GM21528 (cell line): ENCODE results near the gene KLF4.
"Not testable (repeated sequence)": the region's sequence is repeated elsewhere in the genome, so short reads cannot be mapped to it uniquely, and the experiment has no call there.

Experiments
- ATAC-seq: cut with Tn5 transposase; IDR thresholded peaks from one replicate; pipeline ENCODE4 v1.9.1; 2021; ENCODE audit warnings: mild to moderate bottlenecking, moderate library complexity; ENCODE audit not compliant: unreplicated experiment, low FRiP score

Gene KLF4

GRCh38 chr9:107489687-107490605 is at the start of gene KLF4:
Gene KLF4 (minus strand): TSS chr9:107489769. CDS start chr9:107489172, 597 bp downstream.
- ATAC-seq = peak; percentile 82

- no peak for ATAC-seq
Measured at GRCh38 chr9:107536462-107536861, 46.9 kb upstream of the KLF4 start.

- no peak for ATAC-seq
Measured at GRCh38 chr9:107534510-107535078, 45.0 kb upstream of the KLF4 start.

DNA sequence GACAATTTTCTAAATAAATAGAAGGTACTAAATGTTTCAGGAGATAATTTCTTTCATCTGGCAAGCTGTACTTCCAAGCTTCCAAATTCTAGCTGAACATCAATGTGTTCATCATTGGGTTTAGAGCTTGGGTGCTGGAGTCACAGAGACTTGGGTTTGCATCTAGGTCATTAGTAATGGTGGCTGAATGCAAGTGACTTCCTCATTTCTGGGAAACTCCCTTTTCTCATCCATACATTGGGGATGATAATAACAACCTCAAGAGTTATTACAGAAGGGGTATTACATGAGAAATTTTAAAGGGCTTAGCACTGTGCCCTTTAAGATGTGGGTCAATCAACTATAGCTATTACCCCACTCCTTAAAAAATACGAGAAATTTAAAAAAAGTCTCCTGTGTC is 41.1 kb upstream of the KLF4 start:
- ATAC-seq = no peak

DNA sequence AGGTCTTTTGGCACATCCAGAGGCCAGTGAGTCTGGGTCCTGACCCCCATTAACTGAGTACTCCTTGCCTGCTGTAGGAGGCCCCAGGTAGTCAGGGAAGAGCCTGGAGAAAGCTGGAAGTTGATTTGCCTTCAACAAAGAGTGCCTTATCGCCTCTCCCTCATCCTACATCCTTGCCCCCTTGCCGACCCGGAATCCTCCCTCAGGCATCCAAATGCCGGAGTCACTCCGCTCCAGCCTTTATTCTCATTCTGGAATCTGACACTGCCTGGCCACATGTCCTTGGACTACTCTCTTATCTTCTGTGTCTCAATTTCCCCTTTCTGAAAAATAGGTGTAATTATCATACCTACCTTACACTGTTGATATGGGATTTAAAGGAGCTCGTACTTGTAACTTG is 39.1 kb upstream of the KLF4 start:
- ATAC-seq = no peak

DNA sequence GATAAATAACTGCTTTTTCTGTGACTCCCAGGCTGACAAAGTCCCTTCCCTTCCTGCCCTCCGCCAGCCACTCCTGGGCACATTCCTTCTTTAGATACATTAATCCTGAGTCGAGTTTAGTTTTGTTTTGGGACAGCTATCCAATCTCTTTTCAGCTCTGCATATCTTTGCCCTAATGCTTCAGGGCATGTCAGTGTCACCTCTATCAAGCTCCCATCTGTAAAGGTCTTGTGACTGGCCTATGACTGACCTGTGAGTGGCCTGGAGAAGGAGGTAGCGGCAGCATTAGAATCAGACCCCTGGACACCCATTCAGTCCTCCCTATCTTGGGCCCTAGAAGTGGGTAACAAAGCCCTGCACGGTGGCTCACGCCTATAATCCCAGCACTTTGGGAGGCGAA is 34.0 kb upstream of the KLF4 start:
- ATAC-seq = no peak

- no peak for ATAC-seq
Measured at GRCh38 chr9:107520186-107520585, 30.6 kb upstream of the KLF4 start.

- ATAC-seq = no peak
Measured at GRCh38 chr9:107518037-107518807, 28.7 kb upstream of the KLF4 start.

- ATAC-seq = no peak
Measured at GRCh38 chr9:107513464-107514100, 24.0 kb upstream of the KLF4 start.

DNA sequence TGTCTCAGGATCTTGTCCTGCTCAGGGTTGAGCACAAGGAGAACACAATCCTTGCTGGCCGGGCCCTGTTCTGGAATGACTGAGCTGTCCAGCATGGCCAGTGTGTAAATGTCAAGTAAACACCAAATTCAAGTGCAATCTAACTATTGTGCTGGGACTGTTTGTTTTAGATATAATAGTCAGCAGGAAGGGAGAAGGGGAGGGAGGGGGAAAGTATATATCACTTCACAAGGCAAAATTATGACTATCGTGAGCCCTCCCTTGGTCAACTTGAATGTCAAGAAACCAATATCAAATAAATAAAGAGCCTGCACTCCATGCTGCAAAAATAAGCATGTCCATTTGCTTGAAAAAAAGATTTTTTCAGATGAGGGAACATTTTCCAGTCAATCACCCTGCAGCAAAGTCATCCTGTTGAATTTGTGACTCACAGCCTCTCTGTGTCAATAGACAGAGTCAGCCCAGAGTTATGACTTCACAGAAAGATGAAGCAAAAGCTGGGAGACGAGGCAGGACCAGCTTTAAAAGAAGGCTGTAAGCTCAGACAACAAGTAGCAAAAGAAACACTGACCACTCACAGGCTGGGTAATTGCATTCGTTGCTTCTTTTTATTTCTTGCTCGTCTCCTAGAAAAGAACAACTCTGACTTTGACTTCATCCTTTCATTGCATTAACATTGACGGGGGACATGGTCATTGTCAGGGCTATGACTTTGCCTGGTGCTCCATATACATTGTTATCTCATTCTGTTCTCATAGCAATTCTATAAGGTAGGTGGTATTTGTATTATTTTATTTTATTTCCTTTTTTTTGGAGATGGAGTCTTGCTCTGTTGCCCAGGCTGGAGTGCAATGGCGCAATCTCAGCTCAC is 15.3 kb upstream of the KLF4 start:
- no peak for ATAC-seq

- no peak for ATAC-seq
Measured at GRCh38 chr9:107502464-107502863, 12.9 kb upstream of the KLF4 start.

- not testable (repeated sequence) for ATAC-seq
Measured at GRCh38 chr9:107500421-107501200, 11.0 kb upstream of the KLF4 start.

GRCh38 chr9:107496976-107497375 is 7.4 kb upstream of the KLF4 start:
- no peak for ATAC-seq

- no peak for ATAC-seq
Measured at GRCh38 chr9:107492381-107492970, 2.9 kb upstream of the KLF4 start.

DNA sequence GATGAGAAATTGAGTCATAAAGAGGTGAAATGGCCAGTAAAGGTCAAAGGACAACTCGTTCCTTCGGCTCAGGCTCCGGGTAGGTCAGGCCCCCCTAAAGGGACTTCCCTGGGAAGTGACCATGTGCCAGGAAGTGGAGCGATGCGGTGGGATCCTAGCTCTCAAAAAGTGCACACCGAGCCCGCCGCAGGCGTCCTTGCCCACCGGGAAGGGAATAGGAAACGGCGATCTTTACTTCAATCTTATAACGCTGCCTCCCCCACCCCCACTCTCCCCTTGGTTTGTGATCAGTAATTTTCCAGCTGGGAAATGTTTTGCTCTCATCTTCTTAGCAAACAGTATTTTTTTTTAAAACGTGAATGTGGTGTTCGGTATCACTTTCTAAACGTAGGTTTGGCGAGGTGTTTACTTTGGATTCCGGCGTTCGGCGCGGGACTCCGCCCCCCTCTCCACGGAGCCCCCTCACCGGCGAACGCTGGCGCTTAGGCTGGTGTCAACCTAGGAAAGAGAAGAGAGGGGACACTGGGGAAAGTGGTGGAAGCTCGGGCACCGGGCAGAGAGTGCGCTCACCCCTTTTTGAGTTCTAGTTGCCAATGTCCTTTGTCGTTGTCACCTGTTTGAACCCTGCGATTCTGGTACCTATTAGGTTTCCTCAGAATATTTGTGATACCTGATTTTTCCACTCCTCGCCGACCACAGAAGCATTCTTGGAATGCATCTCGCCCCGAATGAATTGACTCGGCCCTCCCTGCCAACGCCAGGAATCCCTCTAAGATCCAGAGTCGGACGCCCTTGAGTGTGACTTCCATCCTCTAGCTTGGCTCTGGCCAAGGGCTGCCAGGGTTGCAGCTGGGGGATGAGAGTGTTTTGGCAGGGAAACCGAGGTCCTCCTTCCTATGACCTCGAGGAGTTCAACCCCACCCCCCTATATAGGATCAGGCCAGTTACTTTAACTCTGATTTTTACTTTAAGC is 1.8 kb upstream of the KLF4 start:
- no peak for ATAC-seq

DNA sequence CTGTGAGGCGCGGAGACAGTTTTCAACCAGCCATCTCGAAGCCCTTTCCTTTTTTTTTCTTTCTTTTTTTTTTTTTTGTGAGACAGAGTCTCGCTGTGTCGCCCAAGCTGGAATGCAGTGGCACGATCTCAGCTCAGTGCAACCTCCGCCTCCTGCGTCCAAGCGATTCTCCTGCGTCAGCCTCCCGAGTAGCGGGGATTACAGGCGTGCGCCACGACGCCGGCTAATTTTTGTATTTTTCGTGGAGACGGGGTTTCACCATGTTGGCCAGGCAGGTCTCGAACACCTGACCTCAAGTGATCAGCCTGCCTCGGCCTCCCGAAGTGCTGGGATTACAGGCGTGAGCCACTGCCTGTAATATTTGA is 1.0 kb upstream of the KLF4 start:
- not testable (repeated sequence) for ATAC-seq

DNA sequence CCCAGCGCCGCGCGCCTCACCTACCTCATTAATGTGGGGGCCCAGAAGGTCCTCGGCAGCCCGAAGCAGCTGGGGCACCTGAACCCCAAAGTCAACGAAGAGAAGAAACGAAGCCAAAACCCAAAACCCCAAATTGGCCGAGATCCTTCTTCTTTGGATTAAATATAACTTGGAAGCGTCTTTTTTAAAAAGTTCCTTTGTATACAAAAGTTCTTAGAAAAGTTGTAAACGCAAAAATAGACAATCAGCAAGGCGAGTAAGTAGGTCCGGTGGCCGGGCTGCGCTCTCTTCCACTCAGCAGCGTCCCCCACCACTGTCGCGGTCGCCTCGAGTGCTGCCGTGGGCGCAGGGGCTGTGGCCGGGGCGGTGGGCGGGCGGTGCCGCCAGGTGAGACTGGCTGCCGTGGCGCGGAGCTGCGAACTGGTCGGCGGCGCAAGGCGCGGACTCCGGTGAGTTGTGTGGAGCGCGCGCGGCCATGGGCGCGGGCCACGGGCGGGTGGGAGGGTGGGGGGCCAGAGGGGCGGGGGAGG is 360 bp downstream of the KLF4 start:
- ATAC-seq = peak; percentile 39
